ENCODE measurements around the gene SENP1. TPM values are rescaled to one million over a fixed set of nuclear protein-coding genes. Genes with fewer than 3 reads are reported as not detected.

SENP1 gene
- total RNA-seq, 1 donor from 2014 or later, result 31.2 TPM

DNA sequence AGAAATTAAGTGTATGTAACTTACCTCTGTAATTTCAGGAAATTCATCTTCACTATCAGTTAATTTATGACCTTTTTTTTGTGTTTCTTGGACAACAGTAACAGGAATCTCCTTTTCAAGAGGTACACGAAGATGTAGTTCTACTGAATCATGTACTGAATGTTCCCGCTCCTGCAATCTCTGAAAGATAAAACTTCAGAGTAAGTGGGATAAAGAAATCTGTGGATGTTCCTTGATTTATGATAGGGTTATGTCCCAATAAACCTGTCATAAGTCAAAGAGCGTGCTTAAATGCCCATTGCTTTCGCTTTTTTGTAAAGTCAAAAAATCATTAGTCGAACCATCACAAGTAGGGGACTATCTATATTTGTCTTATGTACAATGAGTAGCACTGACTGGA, 40.8 kb downstream of the SENP1 start:
- Mint-ChIP-seq H3K27ac (ENCODE audit: unreplicated experiment) (no peak overlapping the region), H3K9me3 (ENCODE audit: unreplicated experiment) (no peaks in the 10 kb centered on the region), H3K27me3 (ENCODE audit: unreplicated experiment) (no peaks in the 10 kb centered on the region), H3K4me1 (ENCODE audit: unreplicated experiment) (no peaks in the 10 kb centered on the region), H3K36me3 (ENCODE audit: low read depth, unreplicated experiment) (peaks cover 27% of the 10 kb centered on the region), H3K4me3 (ENCODE audit: unreplicated experiment) (no peak overlapping the region)
- TF ChIP-seq CTCF (IDR thresholded peaks at IDR 0.05; ENCODE audit: unreplicated experiment), result no peak
- no peak for DNase-seq (ENCODE audit: low spot score)

- no peak overlapping the region for H3K4me3 Mint-ChIP-seq (ENCODE audit: unreplicated experiment)
- no peak overlapping the region for H3K27ac Mint-ChIP-seq (ENCODE audit: unreplicated experiment)
- no peak for TF ChIP-seq CTCF (IDR thresholded peaks at IDR 0.05; ENCODE audit: unreplicated experiment)
- peaks cover 38% of the 10 kb centered on the region for H3K36me3 Mint-ChIP-seq (ENCODE audit: low read depth, unreplicated experiment)
- H3K9me3 Mint-ChIP-seq (ENCODE audit: unreplicated experiment), result no peaks in the 10 kb centered on the region
- H3K4me1 Mint-ChIP-seq (ENCODE audit: unreplicated experiment), result no peaks in the 10 kb centered on the region
- no peak for DNase-seq (ENCODE audit: low spot score)
- H3K27me3 Mint-ChIP-seq (ENCODE audit: unreplicated experiment), result no peaks in the 10 kb centered on the region
Observed at GRCh38 chr12:48063530-48063929, 42.3 kb downstream of the SENP1 start.

GRCh38 chr12:48061938-48062719, 43.8 kb downstream of the SENP1 start:
- no peak for TF ChIP-seq CTCF (IDR thresholded peaks at IDR 0.05; ENCODE audit: unreplicated experiment)
- no peaks in the 10 kb centered on the region for H3K27me3 Mint-ChIP-seq (ENCODE audit: unreplicated experiment)
- H3K4me1 Mint-ChIP-seq (ENCODE audit: unreplicated experiment), result no peaks in the 10 kb centered on the region
- no peaks in the 10 kb centered on the region for H3K9me3 Mint-ChIP-seq (ENCODE audit: unreplicated experiment)
- DNase-seq (ENCODE audit: low spot score), result no peak
- no peak overlapping the region for H3K27ac Mint-ChIP-seq (ENCODE audit: unreplicated experiment)
- H3K4me3 Mint-ChIP-seq (ENCODE audit: unreplicated experiment), result no peak overlapping the region
- peaks cover 37% of the 10 kb centered on the region for H3K36me3 Mint-ChIP-seq (ENCODE audit: low read depth, unreplicated experiment)

DNA sequence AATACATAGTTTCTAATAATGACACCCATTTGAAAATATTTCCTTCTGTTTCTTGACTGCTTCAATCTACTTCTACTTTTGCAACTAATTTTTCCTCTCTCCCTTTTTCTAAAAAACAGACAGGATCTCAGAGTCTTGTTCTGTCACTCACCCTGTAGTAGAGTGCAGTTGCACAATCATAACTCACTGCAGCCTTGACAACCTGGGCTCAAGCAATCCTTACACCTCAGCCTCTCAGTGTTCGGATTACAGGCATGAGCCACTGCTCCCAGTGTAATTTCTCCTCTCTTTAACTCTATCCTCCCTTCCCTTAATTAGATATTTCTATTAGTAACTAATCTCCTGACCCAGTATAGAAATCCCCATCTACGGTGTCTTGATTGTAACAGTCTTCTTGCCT, 45.4 kb downstream of the SENP1 start:
- H3K27ac Mint-ChIP-seq (ENCODE audit: unreplicated experiment), result no peak overlapping the region
- TF ChIP-seq CTCF (IDR thresholded peaks at IDR 0.05; ENCODE audit: unreplicated experiment), result no peak
- no peaks in the 10 kb centered on the region for H3K9me3 Mint-ChIP-seq (ENCODE audit: unreplicated experiment)
- no peak for DNase-seq (ENCODE audit: low spot score)
- H3K36me3 Mint-ChIP-seq (ENCODE audit: low read depth, unreplicated experiment), result peaks cover 35% of the 10 kb centered on the region
- H3K27me3 Mint-ChIP-seq (ENCODE audit: unreplicated experiment), result no peaks in the 10 kb centered on the region
- H3K4me3 Mint-ChIP-seq (ENCODE audit: unreplicated experiment), result peak overlapping the region; percentile 10
- H3K4me1 Mint-ChIP-seq (ENCODE audit: unreplicated experiment), result no peaks in the 10 kb centered on the region

DNA sequence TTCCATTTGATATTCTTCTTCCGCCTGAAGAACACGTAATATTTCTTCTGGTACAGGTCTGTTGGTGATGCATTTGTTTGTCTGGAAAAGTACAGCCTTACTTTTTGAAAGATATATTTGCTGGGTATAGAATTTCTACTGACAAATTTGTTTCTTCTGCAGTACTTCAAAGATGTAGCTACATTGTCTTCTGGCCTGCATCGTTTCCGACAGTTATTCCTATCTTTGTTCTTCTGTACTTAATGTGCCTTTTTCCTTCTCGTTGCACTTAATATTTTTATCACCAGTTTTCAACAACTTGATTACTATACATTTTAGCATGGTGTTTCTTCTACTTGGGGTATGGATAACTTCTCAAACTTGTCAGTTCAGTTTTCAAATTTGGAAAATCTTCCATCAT, 47.1 kb downstream of the SENP1 start:
- Mint-ChIP-seq H3K27ac (ENCODE audit: unreplicated experiment) (no peak overlapping the region), H3K36me3 (ENCODE audit: low read depth, unreplicated experiment) (peaks cover 35% of the 10 kb centered on the region), H3K4me3 (ENCODE audit: unreplicated experiment) (no peak overlapping the region), H3K9me3 (ENCODE audit: unreplicated experiment) (no peaks in the 10 kb centered on the region), H3K27me3 (ENCODE audit: unreplicated experiment) (no peaks in the 10 kb centered on the region), H3K4me1 (ENCODE audit: unreplicated experiment) (peaks cover 4% of the 10 kb centered on the region)
- no peak for TF ChIP-seq CTCF (IDR thresholded peaks at IDR 0.05; ENCODE audit: unreplicated experiment)
- DNase-seq (ENCODE audit: low spot score), result no peak

Data from endothelial cell (in vitro differentiated cells).